ES-I3 (cell line): Measurements from ENCODE around the gene CD96.

Experiments
- H3K36me3 ChIP-seq: 2 replicates; pipeline ENCODE4 v1.6.1; 2013; ENCODE audit warnings: mild to moderate bottlenecking, low read length, control low read depth, moderate library complexity; ENCODE audit not compliant: insufficient read depth
- H3K4me1 ChIP-seq: 2 replicates; pipeline ENCODE4 v1.6.1; 2013; ENCODE audit warnings: mild to moderate bottlenecking, control low read depth, low read length; ENCODE audit not compliant: insufficient read depth
- H3K9ac ChIP-seq: 2 replicates; pipeline ENCODE4 v1.6.1; 2013; ENCODE audit warnings: low read depth, mild to moderate bottlenecking, low read length, moderate library complexity
- H3K9me3 ChIP-seq: 2 replicates; pipeline ENCODE4 v1.6.1; 2013; ENCODE audit warnings: mild to moderate bottlenecking, low read length, moderate library complexity; ENCODE audit not compliant: control insufficient read depth, insufficient read depth

Gene CD96

GRCh38 chr3:111593666-111594065 is 51.7 kb downstream of the CD96 start:
- no peaks in the 10 kb centered on the region for H3K9me3 ChIP-seq
- H3K36me3 ChIP-seq, result no peaks in the 10 kb centered on the region
- peaks cover 7% of the 10 kb centered on the region for H3K4me1 ChIP-seq
- H3K9ac ChIP-seq, result no peak overlapping the region

GRCh38 chr3:111594205-111594604 is 52.2 kb downstream of the CD96 start:
- Histone ChIP-seq H3K9ac (no peak overlapping the region), H3K4me1 (peaks cover 7% of the 10 kb centered on the region), H3K9me3 (no peaks in the 10 kb centered on the region), H3K36me3 (no peaks in the 10 kb centered on the region)

- H3K9ac ChIP-seq, result no peak overlapping the region
- peaks cover 6% of the 10 kb centered on the region for H3K4me1 ChIP-seq
- no peaks in the 10 kb centered on the region for H3K36me3 ChIP-seq
Observed at GRCh38 chr3:111594781-111595180, 52.8 kb downstream of the CD96 start.

GRCh38 chr3:111595232-111595631 is 53.2 kb downstream of the CD96 start, which contains the start of gene ZBED2:
Gene ZBED2 (minus strand): TSS chr3:111595346. CDS start chr3:111594201, 1,145 bp downstream.
- no peak within 1 kb of the TSS for H3K9ac ChIP-seq
- peaks cover 2% of the 10 kb centered on the region; the same call in 1 of the 2 replicates for H3K4me1 ChIP-seq
- H3K36me3 ChIP-seq, result no peaks in the 10 kb centered on the region
- H3K9me3 ChIP-seq, result no peaks in the 10 kb centered on the region

More at GRCh38 chr3:111594781-111595180, 52.8 kb downstream of the CD96 start:
- H3K9me3 ChIP-seq, result no peaks in the 10 kb centered on the region

- no peaks in the 10 kb centered on the region for H3K4me1 ChIP-seq
- H3K9me3 ChIP-seq, result no peaks in the 10 kb centered on the region
- H3K36me3 ChIP-seq, result no peaks in the 10 kb centered on the region
- no peak overlapping the region for H3K9ac ChIP-seq
Observed at GRCh38 chr3:111596328-111596727, 54.3 kb downstream of the CD96 start.

- no peaks in the 10 kb centered on the region for H3K4me1 ChIP-seq
- H3K9me3 ChIP-seq, result no peaks in the 10 kb centered on the region
- H3K9ac ChIP-seq, result no peak overlapping the region
- no peaks in the 10 kb centered on the region for H3K36me3 ChIP-seq
Observed at GRCh38 chr3:111598139-111598538, 56.1 kb downstream of the CD96 start.

- no peak overlapping the region for H3K9ac ChIP-seq
- H3K4me1 ChIP-seq, result no peaks in the 10 kb centered on the region
- H3K9me3 ChIP-seq, result no peaks in the 10 kb centered on the region
- H3K36me3 ChIP-seq, result no peaks in the 10 kb centered on the region
Observed at GRCh38 chr3:111598552-111598951, 56.6 kb downstream of the CD96 start.

GRCh38 chr3:111601810-111602209 is 59.8 kb downstream of the CD96 start:
- Histone ChIP-seq H3K9me3 (no peaks in the 10 kb centered on the region), H3K9ac (no peak overlapping the region), H3K4me1 (no peaks in the 10 kb centered on the region), H3K36me3 (no peaks in the 10 kb centered on the region)

- no peaks in the 10 kb centered on the region for H3K9me3 ChIP-seq
- no peaks in the 10 kb centered on the region for H3K36me3 ChIP-seq
- H3K4me1 ChIP-seq, result no peaks in the 10 kb centered on the region
- no peak overlapping the region for H3K9ac ChIP-seq
Observed at GRCh38 chr3:111603679-111604078, 61.7 kb downstream of the CD96 start.

- H3K9me3 ChIP-seq, result no peaks in the 10 kb centered on the region
- H3K9ac ChIP-seq, result no peak overlapping the region
- H3K36me3 ChIP-seq, result no peaks in the 10 kb centered on the region
- no peaks in the 10 kb centered on the region for H3K4me1 ChIP-seq
Observed at GRCh38 chr3:111604119-111604518, 62.1 kb downstream of the CD96 start.

GRCh38 chr3:111605018-111605417 is 63.0 kb downstream of the CD96 start:
- H3K9ac ChIP-seq, result no peak overlapping the region
- H3K9me3 ChIP-seq, result no peaks in the 10 kb centered on the region
- H3K4me1 ChIP-seq, result no peaks in the 10 kb centered on the region
- H3K36me3 ChIP-seq, result no peaks in the 10 kb centered on the region

- no peaks in the 10 kb centered on the region for H3K9me3 ChIP-seq
- no peak overlapping the region for H3K9ac ChIP-seq
- no peaks in the 10 kb centered on the region for H3K4me1 ChIP-seq
- no peaks in the 10 kb centered on the region for H3K36me3 ChIP-seq
Observed at GRCh38 chr3:111605493-111605892, 63.5 kb downstream of the CD96 start.

GRCh38 chr3:111607240-111607920 is 65.4 kb downstream of the CD96 start:
- H3K36me3 ChIP-seq, result no peaks in the 10 kb centered on the region
- H3K9me3 ChIP-seq, result no peaks in the 10 kb centered on the region
- no peaks in the 10 kb centered on the region for H3K4me1 ChIP-seq
- no peak overlapping the region for H3K9ac ChIP-seq

- H3K4me1 ChIP-seq, result no peaks in the 10 kb centered on the region
- H3K36me3 ChIP-seq, result no peaks in the 10 kb centered on the region
Observed at GRCh38 chr3:111608383-111608782, 66.4 kb downstream of the CD96 start.

GRCh38 chr3:111609700-111610099 is 67.7 kb downstream of the CD96 start:
- Histone ChIP-seq H3K9ac (no peak overlapping the region), H3K9me3 (no peaks in the 10 kb centered on the region), H3K36me3 (no peaks in the 10 kb centered on the region), H3K4me1 (no peaks in the 10 kb centered on the region)

More at GRCh38 chr3:111608383-111608782, 66.4 kb downstream of the CD96 start:
- Histone ChIP-seq H3K9me3 (no peaks in the 10 kb centered on the region), H3K9ac (no peak overlapping the region)
